ENCODE results near the gene CITED2. TPM values are rescaled to one million over a fixed set of nuclear protein-coding genes. Genes with fewer than 3 reads are reported as not detected.

CITED2 gene
- total RNA-seq, 1 experiment from 2014 or later = 110 TPM

- H3K9me3 Mint-ChIP-seq = peaks cover 0 to 2% of the 10 kb centered on the region in 2 experiments; a peak in 1 of 5 replicates
- H3K56ac ChIP-seq (ENCODE audit: insufficient read length, low read depth, low read length) = no peak overlapping the region
- peaks cover 0 to 7% (median 4%) of the 10 kb centered on the region in 3 experiments; a peak in 4 of 7 replicates for H3K36me3 Mint-ChIP-seq (ENCODE audit: insufficient read depth in 1 of 3, low read depth in 3 of 3)
- H2BK120ac ChIP-seq (ENCODE audit: low read depth, low read length, poor library complexity, severe bottlenecking) = no peak overlapping the region
- H3K4me1 Mint-ChIP-seq = peaks cover 14 to 17% of the 10 kb centered on the region in 2 experiments
- H3K18ac ChIP-seq (ENCODE audit: insufficient read length, low read depth, low read length) = no peak overlapping the region
- H3K23me2 ChIP-seq (ENCODE audit: insufficient read length, low read depth, low read length, poor library complexity, severe bottlenecking) = no peaks in the 10 kb centered on the region
- H3T11ph ChIP-seq (ENCODE audit: low read length) = no peak overlapping the region
- H3K27ac ChIP-seq (ENCODE audit: insufficient read length, low read depth, low read length) = no peak overlapping the region
- TF ChIP-seq CTCF (conservative IDR thresholded peaks at IDR 0.05) = no peak
- no CpG with 5 or more reads among the region's 2 CpGs for WGBS (ENCODE audit: extremely low coverage, insufficient read length, low lambda C conversion rate)
- no peak overlapping the region for H4K91ac ChIP-seq (ENCODE audit: insufficient read length, low read depth, low read length)
- no peak overlapping the region for H3K4ac ChIP-seq (ENCODE audit: low read depth, low read length)
- no peak overlapping the region for H2AFZ ChIP-seq (ENCODE audit: low read length)
- no peak for DNase-seq
- H2BK15ac ChIP-seq (ENCODE audit: low read depth, low read length) = no peak overlapping the region
- no peaks in the 10 kb centered on the region for H3K4me1 ChIP-seq (ENCODE audit: insufficient read depth, low read length)
- no peaks in the 10 kb centered on the region for H3K79me1 ChIP-seq (ENCODE audit: insufficient read depth, low read depth, low read length, poor library complexity, severe bottlenecking)
- H2BK5ac ChIP-seq (ENCODE audit: insufficient read length, low read length) = no peak overlapping the region
- no peaks in the 10 kb centered on the region for H4K20me1 ChIP-seq (ENCODE audit: control insufficient read depth, insufficient read depth, insufficient read length)
- no peak overlapping the region for H3K23ac ChIP-seq (ENCODE audit: insufficient read length, low read depth, low read length)
- no peak overlapping the region for H4K8ac ChIP-seq (replicated peaks; ENCODE audit: insufficient read length, low read depth, low read length)
- H2BK20ac ChIP-seq (ENCODE audit: low read depth, low read length, poor library complexity, severe bottlenecking) = no peak overlapping the region
- no peak overlapping the region for H2BK12ac ChIP-seq (ENCODE audit: insufficient read length, low read depth, low read length)
- H3K27me3 ChIP-seq (ENCODE audit: insufficient read depth, low read length) = no peaks in the 10 kb centered on the region
- no peaks in the 10 kb centered on the region for H3K9me3 ChIP-seq (ENCODE audit: control insufficient read depth, low read depth, low read length)
- no peak overlapping the region for H3K14ac ChIP-seq (ENCODE audit: insufficient read depth, low read length)
- H3K4me2 ChIP-seq (ENCODE audit: insufficient read depth, insufficient read length, low read length) = no peak overlapping the region
- no peak overlapping the region for H3K9ac ChIP-seq (ENCODE audit: extremely low read depth, insufficient read length, low read length)
- H4K5ac ChIP-seq (ENCODE audit: insufficient read length, low read depth, low read length) = no peak overlapping the region
- H3K4me3 Mint-ChIP-seq = no peak overlapping the region
- no peaks in the 10 kb centered on the region for H3K79me2 ChIP-seq (ENCODE audit: insufficient read depth, low read length)
- H3K27ac Mint-ChIP-seq = no peak overlapping the region
- H3K27me3 Mint-ChIP-seq (ENCODE audit: low read depth) = no peaks in the 10 kb centered on the region
- H2AK5ac ChIP-seq (ENCODE audit: insufficient read length, low read length) = no peak overlapping the region
Measured at GRCh38 chr6:139361211-139361610, 13.2 kb downstream of the CITED2 start.
